ENCODE results near the gene CDCP1.

The CDCP1 gene

GRCh38 chr3:45090855-45091254 is 55.3 kb downstream of the CDCP1 start:
- no peak for TF ChIP-seq CTCF (IDR thresholded peaks at IDR 0.05; ENCODE audit: extremely low read depth, insufficient read depth, missing control alignments)
- in situ Hi-C loops (cut with MboI; ENCODE audit: low pct_unique_long_range_greater_than_20kb, low sequenced_read_pairs, unreplicated experiment): no loop called here
- DNase-seq (ENCODE audit: low spot score): no peak

GRCh38 chr3:45088543-45089358 is 57.4 kb downstream of the CDCP1 start:
- no peak for TF ChIP-seq CTCF (IDR thresholded peaks at IDR 0.05; ENCODE audit: extremely low read depth, insufficient read depth, missing control alignments)
- in situ Hi-C loops (cut with MboI; ENCODE audit: low pct_unique_long_range_greater_than_20kb, low sequenced_read_pairs, unreplicated experiment): no loop called here

GRCh38 chr3:45087155-45087554 is 59.0 kb downstream of the CDCP1 start:
- no peak for DNase-seq (ENCODE audit: low spot score)
- in situ Hi-C loops (cut with MboI; ENCODE audit: low pct_unique_long_range_greater_than_20kb, low sequenced_read_pairs, unreplicated experiment): no loop called here
- no peak for TF ChIP-seq CTCF (IDR thresholded peaks at IDR 0.05; ENCODE audit: extremely low read depth, insufficient read depth, missing control alignments)

More at GRCh38 chr3:45088543-45089358, 57.4 kb downstream of the CDCP1 start:
- DNase-seq (ENCODE audit: low spot score): no peak

GRCh38 chr3:45084820-45085816 is 61.1 kb downstream of the CDCP1 start:
- in situ Hi-C loops (cut with MboI; ENCODE audit: low pct_unique_long_range_greater_than_20kb, low sequenced_read_pairs, unreplicated experiment): no loop called here
- no peak for DNase-seq (ENCODE audit: low spot score)
- TF ChIP-seq CTCF (IDR thresholded peaks at IDR 0.05; ENCODE audit: extremely low read depth, insufficient read depth, missing control alignments): no peak

- in situ Hi-C loops (cut with MboI; ENCODE audit: low pct_unique_long_range_greater_than_20kb, low sequenced_read_pairs, unreplicated experiment): no loop called here
- no peak for TF ChIP-seq CTCF (IDR thresholded peaks at IDR 0.05; ENCODE audit: extremely low read depth, insufficient read depth, missing control alignments)
- DNase-seq (ENCODE audit: low spot score): no peak
These were observed 61.8 kb downstream of the CDCP1 start for GRCh38 chr3:45084361-45084760.

- no peak for TF ChIP-seq CTCF (IDR thresholded peaks at IDR 0.05; ENCODE audit: extremely low read depth, insufficient read depth, missing control alignments)
- in situ Hi-C loops (cut with MboI; ENCODE audit: low pct_unique_long_range_greater_than_20kb, low sequenced_read_pairs, unreplicated experiment): no loop called here
- no peak for DNase-seq (ENCODE audit: low spot score)
These were observed 63.2 kb downstream of the CDCP1 start for GRCh38 chr3:45083023-45083422.

Data from GM13977 (cell line).